ENCODE measurements around the gene ZDHHC14. TPM values are rescaled to one million over a fixed set of nuclear protein-coding genes. Genes with fewer than 3 reads are reported as not detected.
"Not testable (repeated sequence)": the region's sequence is repeated elsewhere in the genome, so short reads cannot be mapped to it uniquely, and the experiment has no call there.

Gene ZDHHC14
- total and polyA plus RNA-seq, 2 experiments from 2014 or later, result 7.5 to 10.1 TPM

DNA sequence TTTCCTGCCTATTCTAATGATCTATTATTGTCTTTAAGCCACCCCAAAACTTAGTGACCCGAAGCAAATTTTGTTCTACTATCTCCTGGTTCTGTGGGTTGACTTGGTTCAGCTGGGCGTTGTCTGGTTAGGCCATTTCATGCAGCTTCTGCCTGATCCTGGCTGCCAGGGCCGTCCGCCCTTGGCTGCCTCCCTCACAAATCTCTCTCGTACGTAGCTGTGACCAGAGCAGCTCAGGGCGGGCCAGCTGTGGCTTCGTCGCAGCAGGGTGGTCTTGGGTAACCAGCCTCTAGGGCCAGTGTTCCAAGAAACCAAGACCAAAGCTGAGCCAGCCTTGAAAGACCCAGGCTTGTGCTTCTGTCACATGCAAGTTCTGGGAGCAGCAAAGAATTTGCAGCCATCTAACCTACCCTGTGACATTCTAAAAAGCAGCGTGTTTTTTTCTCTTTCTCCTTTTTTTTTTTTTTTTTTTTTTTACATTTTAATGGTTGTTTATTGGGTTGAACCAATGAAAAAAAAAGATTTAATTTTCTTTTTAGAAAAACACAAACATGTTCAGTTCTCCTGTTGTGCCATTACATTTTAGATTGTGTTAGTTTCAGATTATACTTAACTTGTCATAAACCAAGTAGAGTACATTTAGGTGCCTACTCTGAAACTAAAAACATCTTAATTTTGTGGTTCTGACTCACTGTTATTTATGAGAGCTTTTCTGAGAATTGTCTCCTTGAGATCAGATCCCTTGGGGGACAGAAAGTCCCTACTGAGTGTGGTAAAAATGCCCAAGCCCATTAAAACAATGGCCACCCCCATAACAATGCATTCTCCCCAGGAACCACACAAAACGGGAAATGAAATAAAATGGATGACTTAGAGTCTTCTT lies 83.9 kb downstream of the ZDHHC14 start:
- Histone ChIP-seq H3K27me3 (no peaks in the 10 kb centered on the region), H3K27ac (no peak overlapping the region), H3K4me3 (no peak overlapping the region), H3K36me3 (no peaks in the 10 kb centered on the region), H3K9me3 (ENCODE audit: low read depth) (no peaks in the 10 kb centered on the region), H3K4me1 (ENCODE audit: low read depth) (no peaks in the 10 kb centered on the region)
- TF ChIP-seq, protein P1, sequence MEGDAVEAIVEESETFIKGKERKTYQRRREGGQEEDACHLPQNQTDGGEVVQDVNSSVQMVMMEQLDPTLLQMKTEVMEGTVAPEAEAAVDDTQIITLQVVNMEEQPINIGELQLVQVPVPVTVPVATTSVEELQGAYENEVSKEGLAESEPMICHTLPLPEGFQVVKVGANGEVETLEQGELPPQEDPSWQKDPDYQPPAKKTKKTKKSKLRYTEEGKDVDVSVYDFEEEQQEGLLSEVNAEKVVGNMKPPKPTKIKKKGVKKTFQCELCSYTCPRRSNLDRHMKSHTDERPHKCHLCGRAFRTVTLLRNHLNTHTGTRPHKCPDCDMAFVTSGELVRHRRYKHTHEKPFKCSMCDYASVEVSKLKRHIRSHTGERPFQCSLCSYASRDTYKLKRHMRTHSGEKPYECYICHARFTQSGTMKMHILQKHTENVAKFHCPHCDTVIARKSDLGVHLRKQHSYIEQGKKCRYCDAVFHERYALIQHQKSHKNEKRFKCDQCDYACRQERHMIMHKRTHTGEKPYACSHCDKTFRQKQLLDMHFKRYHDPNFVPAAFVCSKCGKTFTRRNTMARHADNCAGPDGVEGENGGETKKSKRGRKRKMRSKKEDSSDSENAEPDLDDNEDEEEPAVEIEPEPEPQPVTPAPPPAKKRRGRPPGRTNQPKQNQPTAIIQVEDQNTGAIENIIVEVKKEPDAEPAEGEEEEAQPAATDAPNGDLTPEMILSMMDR (IDR thresholded peaks at IDR 0.05; ENCODE audit: low read depth, low read length), result no peak
- no peak for DNase-seq (ENCODE audit: low read depth in 1 of 2, low spot score in 1 of 2)

DNA sequence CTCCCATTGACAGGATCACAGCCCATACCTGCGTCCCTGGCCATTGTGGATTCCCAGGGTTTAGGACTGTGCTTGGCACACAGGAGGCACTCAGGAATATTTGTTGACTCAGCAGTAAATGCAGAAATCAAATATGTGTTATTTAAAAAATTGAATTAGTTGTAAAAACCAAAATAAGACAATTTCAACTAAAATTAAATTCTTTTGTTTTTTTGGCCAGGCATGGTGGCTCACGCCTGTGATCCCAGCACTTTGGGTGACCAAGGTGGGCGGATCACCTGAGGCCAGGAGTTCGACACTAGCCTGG lies 85.3 kb downstream of the ZDHHC14 start:
- no peaks in the 10 kb centered on the region for H3K36me3 ChIP-seq
- no peak for DNase-seq (ENCODE audit: low read depth in 1 of 2, low spot score in 1 of 2)
- TF ChIP-seq, protein P1 (IDR thresholded peaks at IDR 0.05; ENCODE audit: low read depth, low read length), result no peak
- H3K4me3 ChIP-seq, result no peak overlapping the region
- no peaks in the 10 kb centered on the region for H3K27me3 ChIP-seq
- no peaks in the 10 kb centered on the region for H3K9me3 ChIP-seq (ENCODE audit: low read depth)
- H3K27ac ChIP-seq, result no peak overlapping the region
- H3K4me1 ChIP-seq (ENCODE audit: low read depth), result no peaks in the 10 kb centered on the region

DNA sequence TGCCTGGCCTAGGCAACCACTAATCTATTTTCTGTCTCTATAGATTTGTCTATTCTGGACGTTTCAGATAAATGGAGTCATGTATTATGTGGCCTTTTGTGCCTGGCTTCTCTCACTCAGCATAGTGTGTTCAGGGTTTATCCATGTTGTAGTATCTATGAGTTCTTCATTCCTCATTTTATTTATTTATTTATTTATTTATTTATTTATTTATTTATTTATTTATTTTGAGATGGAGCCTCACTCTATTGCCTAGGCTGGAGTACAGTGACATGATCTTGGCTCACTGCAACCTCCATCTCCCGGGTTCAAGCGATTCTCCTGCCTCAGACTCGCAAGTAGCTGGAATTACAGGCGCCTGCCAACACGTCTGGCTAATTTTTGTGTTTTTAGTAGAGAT lies 86.3 kb downstream of the ZDHHC14 start:
- DNase-seq (ENCODE audit: low read depth in 1 of 2, low spot score in 1 of 2); H3K4me3 ChIP-seq; H3K36me3 ChIP-seq; H3K27ac ChIP-seq; H3K4me1 ChIP-seq (ENCODE audit: low read depth); H3K9me3 ChIP-seq (ENCODE audit: low read depth); H3K27me3 ChIP-seq: not testable (repeated sequence)

DNA sequence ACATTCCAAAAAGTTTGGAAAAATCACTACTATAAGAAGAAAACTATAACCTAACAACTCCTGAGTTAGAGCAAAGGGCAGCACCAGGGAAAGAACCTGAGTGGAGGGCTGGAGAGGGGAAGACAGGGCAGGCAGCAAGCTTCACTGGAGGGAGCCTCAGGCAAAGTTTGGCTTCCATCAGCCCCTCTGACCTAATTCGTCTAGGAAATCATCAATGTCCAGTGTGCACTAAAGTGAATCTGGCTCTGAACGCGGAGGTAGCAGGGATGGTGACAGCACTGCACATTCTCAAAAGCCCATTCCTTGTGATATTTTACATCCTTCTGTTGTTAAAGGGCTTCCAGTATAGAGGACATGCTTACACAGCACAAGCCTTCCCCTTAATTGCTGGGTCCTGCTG lies 87.1 kb downstream of the ZDHHC14 start:
- DNase-seq (ENCODE audit: low read depth in 1 of 2, low spot score in 1 of 2), result no peak
- Histone ChIP-seq H3K4me3 (no peak overlapping the region), H3K4me1 (ENCODE audit: low read depth) (no peaks in the 10 kb centered on the region), H3K36me3 (no peaks in the 10 kb centered on the region), H3K9me3 (ENCODE audit: low read depth) (no peaks in the 10 kb centered on the region), H3K27ac (no peak overlapping the region), H3K27me3 (no peaks in the 10 kb centered on the region)
- TF ChIP-seq, protein P1 (IDR thresholded peaks at IDR 0.05; ENCODE audit: low read depth, low read length), result no peak

DNA sequence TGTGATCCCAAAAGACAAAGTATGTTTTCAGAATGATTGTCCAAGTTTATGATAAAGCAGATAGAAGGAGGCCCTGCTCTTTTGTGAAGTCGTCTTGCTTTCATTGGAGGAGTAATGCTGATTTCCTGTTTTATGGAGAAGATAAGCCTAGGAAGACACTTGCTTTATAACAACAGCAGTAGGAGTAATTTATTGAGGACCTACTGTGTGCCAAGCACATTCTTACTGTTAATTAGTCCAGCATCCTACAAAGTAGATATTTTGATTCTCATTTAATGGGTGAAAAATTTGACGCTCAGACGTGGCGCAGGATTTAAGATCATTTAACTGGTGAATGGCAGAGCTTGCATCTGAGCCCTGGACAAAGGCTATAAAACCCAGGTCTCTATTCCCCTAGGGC lies 87.6 kb downstream of the ZDHHC14 start:
- TF ChIP-seq, protein P1 (IDR thresholded peaks at IDR 0.05; ENCODE audit: low read depth, low read length), result no peak
- H3K4me1 ChIP-seq (ENCODE audit: low read depth), result no peaks in the 10 kb centered on the region
- H3K4me3 ChIP-seq, result no peak overlapping the region
- H3K36me3 ChIP-seq, result no peaks in the 10 kb centered on the region
- DNase-seq (ENCODE audit: low read depth in 1 of 2, low spot score in 1 of 2), result no peak
- H3K27me3 ChIP-seq, result no peaks in the 10 kb centered on the region
- no peaks in the 10 kb centered on the region for H3K9me3 ChIP-seq (ENCODE audit: low read depth)
- H3K27ac ChIP-seq, result no peak overlapping the region

DNA sequence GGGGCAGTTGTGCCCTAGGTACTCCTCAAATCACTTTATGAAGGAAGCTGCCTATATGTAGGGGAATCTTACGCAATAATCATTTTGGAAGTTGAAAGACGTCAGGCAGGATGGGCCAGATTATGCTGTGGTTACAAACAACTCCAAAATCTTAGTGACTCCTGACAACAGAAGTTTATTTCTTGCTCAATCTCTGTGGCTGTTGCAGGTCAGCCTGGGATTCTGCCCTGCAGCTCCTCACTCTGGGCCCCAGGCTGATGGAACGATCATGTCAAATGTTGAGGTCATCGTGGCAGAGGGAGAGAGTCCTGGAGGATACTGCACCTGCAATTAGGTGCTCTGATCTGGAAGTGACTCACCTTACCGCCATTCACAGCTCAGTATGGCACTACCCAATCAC lies 88.4 kb downstream of the ZDHHC14 start:
- TF ChIP-seq, protein P1 (IDR thresholded peaks at IDR 0.05; ENCODE audit: low read depth, low read length), result no peak
- Histone ChIP-seq H3K9me3 (ENCODE audit: low read depth) (no peaks in the 10 kb centered on the region), H3K36me3 (no peaks in the 10 kb centered on the region), H3K4me1 (ENCODE audit: low read depth) (no peaks in the 10 kb centered on the region), H3K27me3 (no peaks in the 10 kb centered on the region), H3K4me3 (no peak overlapping the region), H3K27ac (no peak overlapping the region)
- peak in 1 of 2 donors; percentile 29 for DNase-seq (ENCODE audit: low read depth in 1 of 2, low spot score in 1 of 2)
